HG03064 (cell line): ENCODE data around the gene KPNA6.
"Not testable (repeated sequence)": the region's sequence is repeated elsewhere in the genome, so short reads cannot be mapped to it uniquely, and the experiment has no call there.

ENCODE experiments used
- ATAC-seq: cut with Tn5 transposase; IDR thresholded peaks from one replicate; pipeline ENCODE4 v1.9.1; 2021; ENCODE audit warnings: low read depth; ENCODE audit not compliant: unreplicated experiment

The KPNA6 gene

GRCh38 chr1:32099426-32099825, 8.4 kb upstream of the KPNA6 start:
- no peak for ATAC-seq

GRCh38 chr1:32100359-32100758, 7.5 kb upstream of the KPNA6 start:
- no peak for ATAC-seq

- no peak for ATAC-seq
Measured at GRCh38 chr1:32100807-32101708, 6.8 kb upstream of the KPNA6 start.

GRCh38 chr1:32104127-32104526, 3.7 kb upstream of the KPNA6 start:
- no peak for ATAC-seq

GRCh38 chr1:32105338-32105737, 2.5 kb upstream of the KPNA6 start:
- no peak for ATAC-seq

- no peak for ATAC-seq
Measured at GRCh38 chr1:32106663-32107275, 1.1 kb upstream of the KPNA6 start.

- no peak for ATAC-seq
Measured at GRCh38 chr1:32111040-32111623, 3.3 kb downstream of the KPNA6 start.

GRCh38 chr1:32111789-32112188, 3.9 kb downstream of the KPNA6 start:
- ATAC-seq, result no peak

GRCh38 chr1:32112806-32113375, 5.0 kb downstream of the KPNA6 start:
- no peak for ATAC-seq

GRCh38 chr1:32113436-32113835, 5.6 kb downstream of the KPNA6 start:
- ATAC-seq, result not testable (repeated sequence)

GRCh38 chr1:32114420-32114819, 6.6 kb downstream of the KPNA6 start:
- ATAC-seq, result no peak

GRCh38 chr1:32115496-32115895, 7.6 kb downstream of the KPNA6 start:
- ATAC-seq, result no peak

- ATAC-seq, result no peak
Measured at GRCh38 chr1:32116531-32116930, 8.7 kb downstream of the KPNA6 start.

GRCh38 chr1:32122151-32122550, 14.3 kb downstream of the KPNA6 start:
- no peak for ATAC-seq

GRCh38 chr1:32123361-32123760, 15.5 kb downstream of the KPNA6 start:
- ATAC-seq, result not testable (repeated sequence)

GRCh38 chr1:32125313-32125712, 17.5 kb downstream of the KPNA6 start:
- ATAC-seq, result no peak

GRCh38 chr1:32126770-32127169, 18.9 kb downstream of the KPNA6 start:
- ATAC-seq, result no peak

GRCh38 chr1:32127409-32128198, 19.7 kb downstream of the KPNA6 start:
- no peak for ATAC-seq

GRCh38 chr1:32128479-32128878, 20.6 kb downstream of the KPNA6 start:
- ATAC-seq, result no peak

- no peak for ATAC-seq
Measured at GRCh38 chr1:32128964-32129363, 21.1 kb downstream of the KPNA6 start.

GRCh38 chr1:32133950-32134280, 26.1 kb downstream of the KPNA6 start:
- ATAC-seq, result not testable (repeated sequence)
